ENCODE measurements around the gene PEX5L.
"Not testable (repeated sequence)": the region's sequence is repeated elsewhere in the genome, so short reads cannot be mapped to it uniquely, and the experiment has no call there.

Gene PEX5L

DNA sequence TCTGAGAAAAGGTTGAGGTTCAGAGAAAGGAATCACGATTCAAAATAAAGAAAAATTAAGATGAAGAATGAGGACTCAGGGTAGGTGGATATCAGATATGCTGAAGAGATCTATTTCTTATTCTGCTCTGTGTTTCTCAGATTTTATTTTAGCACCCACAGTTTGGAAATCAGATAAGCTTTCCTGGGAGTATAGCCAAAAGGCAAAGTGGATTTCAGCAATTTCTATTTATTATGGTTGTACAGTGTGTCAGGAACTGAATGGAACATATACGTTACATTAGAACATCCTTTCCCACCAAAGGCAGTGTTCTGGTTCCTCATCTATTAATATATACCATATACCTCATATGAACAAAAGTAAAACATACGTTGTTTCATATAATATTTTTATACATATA lies 18.9 kb downstream of the PEX5L start:
- TF ChIP-seq, protein P1, sequence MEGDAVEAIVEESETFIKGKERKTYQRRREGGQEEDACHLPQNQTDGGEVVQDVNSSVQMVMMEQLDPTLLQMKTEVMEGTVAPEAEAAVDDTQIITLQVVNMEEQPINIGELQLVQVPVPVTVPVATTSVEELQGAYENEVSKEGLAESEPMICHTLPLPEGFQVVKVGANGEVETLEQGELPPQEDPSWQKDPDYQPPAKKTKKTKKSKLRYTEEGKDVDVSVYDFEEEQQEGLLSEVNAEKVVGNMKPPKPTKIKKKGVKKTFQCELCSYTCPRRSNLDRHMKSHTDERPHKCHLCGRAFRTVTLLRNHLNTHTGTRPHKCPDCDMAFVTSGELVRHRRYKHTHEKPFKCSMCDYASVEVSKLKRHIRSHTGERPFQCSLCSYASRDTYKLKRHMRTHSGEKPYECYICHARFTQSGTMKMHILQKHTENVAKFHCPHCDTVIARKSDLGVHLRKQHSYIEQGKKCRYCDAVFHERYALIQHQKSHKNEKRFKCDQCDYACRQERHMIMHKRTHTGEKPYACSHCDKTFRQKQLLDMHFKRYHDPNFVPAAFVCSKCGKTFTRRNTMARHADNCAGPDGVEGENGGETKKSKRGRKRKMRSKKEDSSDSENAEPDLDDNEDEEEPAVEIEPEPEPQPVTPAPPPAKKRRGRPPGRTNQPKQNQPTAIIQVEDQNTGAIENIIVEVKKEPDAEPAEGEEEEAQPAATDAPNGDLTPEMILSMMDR (IDR thresholded peaks at IDR 0.05; ENCODE audit: low read depth, low read length) = no peak
- no peak overlapping the region for H3K4me3 ChIP-seq (ENCODE audit: low read depth, low read length)

DNA sequence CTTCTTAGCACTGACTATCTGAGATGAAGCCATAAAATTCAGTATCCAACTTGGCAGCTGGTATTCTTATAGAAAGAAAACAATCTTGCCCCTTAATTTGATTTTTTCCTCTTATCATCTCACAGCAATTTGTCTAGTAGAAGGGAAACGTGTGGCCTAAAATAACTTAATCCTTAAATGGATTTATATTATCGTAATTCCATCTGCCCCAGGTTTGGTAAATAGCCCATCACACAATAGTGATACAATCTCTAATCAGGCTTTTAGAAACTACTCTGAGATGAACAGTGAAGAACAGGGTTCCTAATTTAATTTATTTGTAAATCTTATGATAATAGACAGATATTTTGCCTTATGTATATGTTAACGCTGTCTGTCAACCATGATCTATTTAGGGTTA lies 24.8 kb downstream of the PEX5L start:
- no peak overlapping the region for H3K4me3 ChIP-seq (ENCODE audit: low read depth, low read length)
- TF ChIP-seq, protein P1 (IDR thresholded peaks at IDR 0.05; ENCODE audit: low read depth, low read length) = no peak

GRCh38 chr3:180008318-180008717 lies 28.4 kb downstream of the PEX5L start:
- H3K4me3 ChIP-seq (ENCODE audit: low read depth, low read length) = not testable (repeated sequence)

DNA sequence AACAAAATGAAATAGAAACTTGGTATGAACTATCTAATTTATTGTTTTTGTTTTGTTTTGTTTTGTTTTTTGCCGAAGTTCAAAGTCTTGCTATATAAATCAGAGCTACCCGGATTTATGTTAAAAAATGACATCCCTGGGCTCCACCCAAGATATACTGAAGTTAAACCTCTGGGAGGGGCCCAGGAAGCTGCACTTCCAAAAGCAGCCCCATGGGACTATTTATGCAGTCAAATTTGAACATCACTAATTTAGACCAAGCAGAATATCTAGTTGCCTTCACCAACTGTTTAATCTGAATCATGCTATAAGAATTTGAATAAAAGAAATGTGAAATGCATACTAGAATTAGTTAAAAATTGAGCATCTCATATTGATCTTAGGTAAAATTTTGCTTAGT lies 32.2 kb downstream of the PEX5L start:
- no peak overlapping the region for H3K4me3 ChIP-seq (ENCODE audit: low read depth, low read length)
- TF ChIP-seq, protein P1 (IDR thresholded peaks at IDR 0.05; ENCODE audit: low read depth, low read length) = no peak

DNA sequence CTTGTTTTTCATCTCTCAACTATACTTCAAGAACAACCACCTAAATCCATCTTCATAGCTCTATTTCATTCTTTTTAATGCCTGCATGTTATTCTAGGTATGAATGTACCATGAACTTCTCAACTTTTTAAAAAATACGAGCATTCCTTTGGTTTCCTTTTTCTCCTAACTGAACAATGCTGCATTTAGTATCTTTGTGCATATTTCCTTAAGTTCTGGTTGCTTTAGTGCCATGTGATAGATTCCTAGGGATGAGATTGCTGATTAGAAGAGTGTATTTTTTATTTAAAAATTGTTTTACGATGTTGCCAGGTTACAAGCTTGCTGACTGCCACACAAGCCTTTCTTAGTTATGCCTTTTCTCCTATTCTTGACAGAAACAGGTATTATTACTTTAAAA lies 34.7 kb downstream of the PEX5L start:
- TF ChIP-seq, protein P1 (IDR thresholded peaks at IDR 0.05; ENCODE audit: low read depth, low read length) = no peak
- no peak overlapping the region for H3K4me3 ChIP-seq (ENCODE audit: low read depth, low read length)

DNA sequence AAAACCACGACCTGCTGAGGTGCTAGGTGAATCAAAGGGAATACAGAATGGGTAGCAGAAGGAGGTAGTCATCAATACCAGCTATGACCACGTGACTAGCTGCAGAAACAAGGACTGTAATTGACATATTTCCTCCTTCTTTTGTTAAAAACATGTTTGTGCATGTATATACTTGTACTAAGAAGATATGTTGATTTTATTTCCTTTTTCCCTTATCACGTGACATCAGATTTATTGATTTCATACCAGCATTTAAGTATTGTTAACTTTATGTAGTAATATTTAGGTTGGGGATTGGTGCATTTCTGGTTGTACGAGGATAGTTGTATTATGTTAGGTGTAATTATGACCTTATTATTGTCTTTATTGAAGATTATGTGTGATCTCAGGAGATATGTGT lies 36.2 kb downstream of the PEX5L start:
- TF ChIP-seq, protein P1 (IDR thresholded peaks at IDR 0.05; ENCODE audit: low read depth, low read length) = no peak
- no peak overlapping the region for H3K4me3 ChIP-seq (ENCODE audit: low read depth, low read length)

GRCh38 chr3:179995406-179995805 lies 41.3 kb downstream of the PEX5L start:
- TF ChIP-seq, protein P1 (IDR thresholded peaks at IDR 0.05; ENCODE audit: low read depth, low read length) = no peak
- H3K4me3 ChIP-seq (ENCODE audit: low read depth, low read length) = no peak overlapping the region

- TF ChIP-seq, protein P1 (IDR thresholded peaks at IDR 0.05; ENCODE audit: low read depth, low read length) = no peak
- no peak overlapping the region for H3K4me3 ChIP-seq (ENCODE audit: low read depth, low read length)
Observed at GRCh38 chr3:179991883-179992282, 44.9 kb downstream of the PEX5L start.
